BJ (cell line): ENCODE measurements around the gene THAP4. TPM values are rescaled to one million over a fixed set of nuclear protein-coding genes. Genes with fewer than 3 reads are reported as not detected.
A peak's percentile ranks its signal among the peaks of the same experiment; 100 is the strongest.

Source experiments
- CTCF ChIA-PET: fragments of 350-600 bp; formaldehyde crosslinking; extraction: SDS; loops from one replicate; lab custom pipeline; 2021; ENCODE audit warnings: antibody characterized with exemption, inconsistent platforms; lab: Yijun Ruan, JAX
- POLR2A ChIA-PET: fragments of 300-600 bp; sonication (Branson Sonifier 250); formaldehyde crosslinking; extraction: SDS; loops from one replicate; lab custom pipeline; 2021; ENCODE audit warnings: antibody characterized with exemption; lab: Charles Lee
- DNase-seq: peaks from one replicate; pipeline ENCODE4 v3.0.0-alpha.2; 2011; ENCODE audit warnings: low read depth
- H3K27me3 ChIP-seq: 2 replicates; pipeline ENCODE4 v1.6.0; 2011; ENCODE audit warnings: low read length; ENCODE audit not compliant: control insufficient read depth, insufficient read depth
- H3K36me3 ChIP-seq: 2 replicates; pipeline ENCODE4 v1.5.1; 2011; ENCODE audit warnings: low read length; ENCODE audit not compliant: control insufficient read depth, insufficient read depth
- H3K4me3 ChIP-seq: 2 replicates; pipeline ENCODE4 v1.5.1; 2011; ENCODE audit warnings: low read depth, mild to moderate bottlenecking, control low read depth, low read length
- CTCF ChIP-seq: IDR thresholded peaks from 2 replicates; pipeline ENCODE4 v1.5.1; 2011; ENCODE audit warnings: low read depth, mild to moderate bottlenecking, control low read depth, inconsistent platforms, low read length, moderate library complexity; ENCODE audit not compliant: insufficient read depth
- polyA minus RNA-seq: library from RNA; depleted of rRNA, polyadenylated mRNA; stranded (reverse); fragments of >200 nt; gene quantifications from 2 replicates; pipeline ENCODE4 v1.2.3, GENCODE V29; 2011; rRNA and poly(A)+ RNA removed
- polyA plus RNA-seq: library from polyadenylated mRNA; depleted of rRNA; stranded (reverse); fragments of >200 nt; gene quantifications from 2 replicates; pipeline ENCODE4 v1.2.3, GENCODE V29; 2011; rRNA removed

The THAP4 gene
- polyA plus RNA-seq = 33.8 and 50.4 TPM in 2 replicates
- 29.6 and 42.4 TPM in 2 replicates for polyA minus RNA-seq

GRCh38 chr2:241637018-241637794, at the start of gene THAP4, which contains the start of gene ATG4B:
Gene THAP4 (minus strand): TSS chr2:241637158. CDS start chr2:241637017, 141 bp downstream.
Gene ATG4B (plus strand): TSS chr2:241637693. CDS start chr2:241637715, 22 bp downstream.
- no peak for DNase-seq
- Histone ChIP-seq H3K4me3 (peak within 1 kb of the TSS; percentile 94), H3K36me3 (peaks cover 17% of the 10 kb centered on the region), H3K27me3 (no peaks in the 10 kb centered on the region)
- ChIA-PET CTCF (interaction anchor here (1.4 to 2.0 kb wide), 2 partner anchors 10 to 12 kb away, joined by 3 to 4 read pairs; no protein-coding TSS in a partner anchor), POLR2A (no interaction called here)
- no peak for TF ChIP-seq CTCF

- Histone ChIP-seq H3K27me3 (no peaks in the 10 kb centered on the region), H3K4me3 (peak overlapping the region; percentile 70), H3K36me3 (peaks cover 8% of the 10 kb centered on the region)
- no peak for DNase-seq
- ChIA-PET POLR2A (interaction anchor here (0.6 kb wide), 1 partner anchor 8 kb away, joined by 3 read pairs; no protein-coding TSS in a partner anchor), CTCF (interaction anchor here (1.4 kb wide), 1 partner anchor 27 kb away, joined by 3 read pairs; no protein-coding TSS in a partner anchor)
- TF ChIP-seq CTCF = no peak
Measured at GRCh38 chr2:241686324-241686649, 49.3 kb upstream of the THAP4 start.

DNA sequence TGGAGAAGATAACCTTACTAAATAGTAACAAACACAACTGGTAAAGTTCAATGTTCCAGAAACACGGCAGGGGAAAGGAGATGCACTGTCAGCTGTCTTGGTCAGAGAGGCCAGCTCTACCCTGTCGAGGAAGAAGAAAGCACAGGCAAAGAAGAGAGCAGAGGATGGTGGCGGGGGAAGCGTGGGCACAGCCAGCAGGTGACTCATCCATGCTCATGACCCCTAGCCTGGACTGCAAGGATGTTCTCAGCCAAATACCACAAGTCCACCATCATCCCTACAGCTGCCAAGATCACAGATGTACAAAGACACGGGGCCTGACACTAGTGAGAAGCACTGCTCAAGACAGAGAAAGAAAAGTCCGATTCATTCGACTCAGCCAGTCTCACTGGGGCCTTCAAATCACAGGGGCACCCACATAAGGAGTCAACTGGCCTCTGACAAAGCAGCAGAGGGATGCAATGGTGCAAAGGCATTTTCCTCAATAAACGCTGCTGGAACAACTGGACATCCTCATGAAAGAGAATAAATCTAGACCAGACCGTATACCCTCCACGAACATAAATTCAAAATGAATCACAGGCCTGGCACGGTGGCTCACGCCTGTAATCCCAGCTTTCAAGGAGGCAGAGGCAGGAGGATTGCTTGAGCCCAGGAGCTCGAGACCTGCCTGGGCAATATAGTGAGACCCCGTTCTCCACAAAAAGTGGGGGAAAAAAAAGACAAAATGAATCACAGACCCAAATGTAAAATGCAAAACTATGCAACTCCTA, 44.1 kb upstream of the THAP4 start:
- Histone ChIP-seq H3K4me3 (no peak overlapping the region), H3K27me3 (no peaks in the 10 kb centered on the region), H3K36me3 (peaks cover 6% of the 10 kb centered on the region)
- DNase-seq = peak; percentile 88
- POLR2A ChIA-PET = no interaction called here
- CTCF ChIA-PET = interaction anchor here (1.4 to 1.7 kb wide), 2 partner anchors 16 to 22 kb away, joined by 7 to 8 read pairs; no protein-coding TSS in a partner anchor
- no peak for TF ChIP-seq CTCF

DNA sequence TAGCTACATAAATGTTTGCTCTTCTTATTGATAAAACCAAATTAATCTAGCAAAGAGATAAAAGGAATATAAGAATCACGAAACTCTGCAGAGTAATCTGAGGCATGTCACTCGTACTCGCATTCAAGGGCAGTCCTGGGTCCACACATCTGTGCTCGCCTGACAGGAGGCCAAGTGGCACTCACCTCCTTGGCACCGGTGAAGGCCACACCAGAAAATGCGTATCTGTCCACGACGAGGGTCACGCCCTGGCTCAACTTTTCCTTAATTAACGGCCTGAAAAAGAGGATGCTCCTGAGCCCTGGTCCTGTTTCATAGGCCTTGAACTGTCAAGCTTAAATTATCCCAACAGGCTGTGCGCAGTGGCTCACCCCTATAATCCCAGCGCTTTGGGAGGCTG, 43.1 kb upstream of the THAP4 start:
- TF ChIP-seq CTCF = no peak
- POLR2A ChIA-PET = no interaction called here
- CTCF ChIA-PET = interaction anchor here (1.4 to 1.7 kb wide), 2 partner anchors 15 to 21 kb away, joined by 7 to 8 read pairs; no protein-coding TSS in a partner anchor
- Histone ChIP-seq H3K36me3 (peaks cover 9% of the 10 kb centered on the region), H3K27me3 (no peaks in the 10 kb centered on the region), H3K4me3 (no peak overlapping the region)
- DNase-seq = no peak
